HG03095 (cell line): Measurements from ENCODE around the gene EYS.
A peak's percentile ranks its signal among the peaks of the same experiment; 100 is the strongest.

Experiments used
- ATAC-seq: cut with Tn5 transposase; IDR thresholded peaks from one replicate; pipeline ENCODE4 v1.9.1; 2021; ENCODE audit warnings: moderate library complexity; ENCODE audit not compliant: unreplicated experiment

Gene EYS

DNA sequence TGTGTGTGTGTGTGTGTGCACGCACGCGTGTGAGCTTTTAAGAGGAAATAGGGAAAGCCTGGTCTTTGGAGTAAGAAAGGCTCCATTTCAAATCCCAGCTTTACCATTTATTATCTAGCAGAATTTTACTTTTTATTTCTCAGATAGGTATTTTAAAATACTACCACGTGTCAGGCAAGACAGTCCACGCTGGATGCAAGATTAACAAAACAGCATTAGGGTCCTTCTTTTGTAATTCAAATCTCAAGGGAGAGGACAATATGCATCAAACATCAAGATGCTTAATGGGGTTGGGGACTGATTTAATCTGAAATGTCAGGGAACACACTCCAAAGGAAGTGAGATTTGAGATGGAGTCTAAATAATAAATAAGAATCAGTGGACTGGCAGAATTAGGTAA, 1302.6 kb downstream of the EYS start:
- no peak for ATAC-seq

DNA sequence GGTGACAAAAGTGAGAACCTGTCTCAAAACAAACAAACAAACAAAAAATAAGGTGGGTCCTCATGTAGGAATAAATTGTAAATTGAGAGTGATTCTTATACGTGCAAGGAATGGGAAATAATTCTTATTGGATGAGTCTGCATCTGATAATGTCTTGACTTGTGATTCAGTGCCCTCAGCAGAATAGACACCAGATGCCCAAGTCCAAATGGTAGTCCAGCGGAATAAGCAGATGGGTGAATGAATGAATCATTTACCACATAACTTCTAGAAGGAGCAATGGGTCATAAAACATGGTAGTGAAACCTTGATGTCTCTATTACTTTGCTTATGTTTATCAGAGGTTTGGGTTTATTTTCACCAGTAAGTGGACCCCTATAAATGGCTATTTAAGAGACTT, 1323.7 kb downstream of the EYS start:
- no peak for ATAC-seq

GRCh38 chr6:64376394-64376793, 1330.6 kb downstream of the EYS start:
- ATAC-seq: no peak

- ATAC-seq: no peak
Observed at GRCh38 chr6:64357430-64357829, 1349.6 kb downstream of the EYS start.

GRCh38 chr6:64347411-64347810, 1359.6 kb downstream of the EYS start:
- no peak for ATAC-seq

DNA sequence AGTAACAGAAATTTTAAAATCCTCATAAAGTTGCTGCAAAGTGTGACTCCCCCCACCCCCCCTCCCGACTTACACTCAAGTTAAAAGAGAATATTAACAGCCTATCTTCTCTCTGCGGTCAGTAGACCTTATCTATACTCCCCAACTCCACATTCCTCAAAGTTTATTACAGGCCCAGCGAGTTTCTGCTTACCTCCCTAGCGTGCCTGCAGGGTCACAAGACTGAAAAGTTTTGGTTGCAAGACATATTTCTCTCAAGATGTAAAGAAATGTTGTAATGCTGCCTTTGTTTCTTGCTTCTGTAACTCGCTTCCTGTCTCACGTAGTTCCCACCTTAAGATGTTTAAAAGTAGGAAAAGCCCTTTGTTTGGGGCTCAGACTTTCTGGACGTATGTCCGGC, 1371.8 kb downstream of the EYS start:
- no peak for ATAC-seq

DNA sequence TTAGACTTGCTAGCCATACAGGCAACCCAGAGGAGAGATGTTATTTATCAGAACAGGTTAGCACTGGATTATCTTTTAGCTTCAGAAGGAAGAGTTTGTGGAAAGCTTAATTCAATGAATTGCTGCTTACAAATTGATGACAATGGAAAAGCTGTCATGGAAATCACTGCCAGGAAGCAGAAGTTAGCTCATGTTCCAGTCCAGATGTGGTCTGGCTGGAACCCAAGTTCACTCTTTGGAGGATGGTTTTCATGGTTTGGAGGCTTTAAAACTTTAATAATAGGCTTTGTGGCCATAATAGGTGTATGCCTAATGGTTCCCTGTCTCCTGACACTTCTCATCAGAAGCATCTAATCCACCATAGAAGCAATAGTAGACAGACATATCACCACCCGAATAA, 1372.4 kb downstream of the EYS start:
- ATAC-seq: no peak

GRCh38 chr6:64330694-64331307, 1376.2 kb downstream of the EYS start:
- no peak for ATAC-seq

- ATAC-seq: no peak
Observed at GRCh38 chr6:64326939-64327338, 1380.1 kb downstream of the EYS start.

DNA sequence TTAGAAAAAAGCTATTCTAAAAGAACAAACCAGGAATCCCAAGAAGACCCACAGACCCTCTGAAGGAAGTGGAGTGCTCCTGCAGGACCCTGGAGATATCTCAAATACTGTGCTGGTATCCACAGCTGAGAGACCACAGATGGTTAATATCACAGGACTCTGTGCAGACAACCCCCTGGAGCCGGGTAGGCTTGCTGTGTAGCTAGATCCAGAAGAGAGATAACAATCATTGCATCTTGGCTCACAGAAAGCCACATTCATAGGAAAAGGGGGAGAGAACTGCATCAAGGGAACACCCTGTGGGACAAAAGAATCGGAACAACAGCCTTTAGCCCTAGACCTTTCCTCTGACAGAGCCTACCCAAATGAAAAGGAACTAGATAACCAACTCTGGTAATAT, 1381.9 kb downstream of the EYS start:
- ATAC-seq: no peak

DNA sequence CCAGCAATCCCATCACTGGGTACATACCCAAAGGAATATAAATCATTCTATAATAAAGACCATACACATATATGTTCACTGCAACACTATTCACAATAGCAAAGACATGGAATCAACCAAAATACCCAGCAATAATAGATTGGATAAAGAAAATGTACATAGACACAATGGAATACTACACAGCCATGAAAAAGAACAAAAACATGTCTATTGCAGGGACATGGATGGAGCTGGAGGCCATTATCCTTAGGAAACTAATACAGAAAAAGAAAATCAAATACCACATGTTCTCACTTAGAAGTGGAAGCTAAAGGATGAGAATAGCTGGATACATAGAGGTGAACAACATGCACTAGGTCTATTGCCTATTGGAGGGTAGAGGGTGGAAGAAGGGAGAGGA, 1396.8 kb downstream of the EYS start:
- no peak for ATAC-seq

- ATAC-seq: no peak
Observed at GRCh38 chr6:64301307-64302236, 1405.5 kb downstream of the EYS start.

DNA sequence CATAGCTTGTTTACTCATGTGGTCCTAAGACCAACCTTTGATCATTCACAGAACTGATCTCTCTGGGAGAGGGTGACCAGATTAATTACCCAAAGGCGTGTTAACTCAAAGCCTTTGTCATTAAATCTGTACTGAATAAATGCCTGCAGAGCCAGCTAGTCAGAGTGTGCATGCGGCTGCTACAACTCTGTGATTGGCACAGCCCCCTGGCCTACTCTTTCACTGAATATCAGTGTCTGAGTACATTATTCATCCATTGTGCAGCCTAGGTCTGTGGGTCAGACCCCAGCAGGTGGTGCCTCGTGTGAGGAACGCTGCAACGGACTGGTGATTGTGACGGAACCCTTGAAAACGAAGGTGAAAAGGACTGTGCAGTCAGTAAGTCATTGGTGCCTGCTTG, 1407.8 kb downstream of the EYS start:
- ATAC-seq: no peak

- ATAC-seq: no peak
Observed at GRCh38 chr6:64294034-64294433, 1413.0 kb downstream of the EYS start.

- ATAC-seq: no peak
Observed at GRCh38 chr6:64293298-64293697, 1413.7 kb downstream of the EYS start.

- no peak for ATAC-seq
Observed at GRCh38 chr6:64290867-64291266, 1416.2 kb downstream of the EYS start.

DNA sequence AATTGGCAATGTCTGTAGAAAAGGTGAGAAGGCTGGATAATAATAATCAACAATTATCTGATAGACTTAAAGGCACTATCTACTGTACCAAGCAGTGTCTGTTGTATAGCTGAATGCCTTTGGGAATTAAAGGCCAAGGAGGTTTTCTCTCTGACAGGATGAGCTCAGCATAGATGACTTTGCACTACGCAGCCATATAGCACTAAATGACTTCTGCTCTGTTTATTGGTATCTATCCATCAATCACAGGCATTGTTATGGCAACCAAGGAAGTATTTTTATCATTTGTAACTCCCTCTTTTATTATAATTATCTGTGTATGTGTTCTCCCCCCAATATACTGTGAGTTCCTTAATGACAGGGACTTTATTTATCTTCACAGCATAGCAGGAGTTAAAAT, 1417.1 kb downstream of the EYS start:
- no peak for ATAC-seq

DNA sequence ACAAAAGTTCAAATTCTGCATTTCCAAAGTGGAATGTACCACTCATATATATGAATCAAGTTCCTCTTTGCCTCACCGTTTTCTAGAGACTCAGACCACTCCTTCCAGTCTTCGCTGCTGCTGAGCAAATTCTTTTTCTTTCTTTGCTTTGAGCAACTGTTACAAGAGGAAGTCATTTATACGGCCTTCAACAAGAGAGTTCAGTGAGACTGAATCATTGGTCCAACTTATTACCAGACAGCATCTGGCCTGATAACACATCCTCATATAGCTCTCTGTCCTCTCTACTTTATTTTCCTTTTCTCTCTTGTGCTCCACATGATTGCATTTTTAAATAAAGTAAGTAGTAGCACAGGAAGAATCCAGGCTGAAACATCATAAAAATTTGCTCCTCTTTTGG, 1418.7 kb downstream of the EYS start:
- ATAC-seq: no peak

- ATAC-seq: no peak
Observed at GRCh38 chr6:64281167-64281566, 1425.9 kb downstream of the EYS start.

GRCh38 chr6:64280569-64280968, 1426.5 kb downstream of the EYS start:
- ATAC-seq: no peak

DNA sequence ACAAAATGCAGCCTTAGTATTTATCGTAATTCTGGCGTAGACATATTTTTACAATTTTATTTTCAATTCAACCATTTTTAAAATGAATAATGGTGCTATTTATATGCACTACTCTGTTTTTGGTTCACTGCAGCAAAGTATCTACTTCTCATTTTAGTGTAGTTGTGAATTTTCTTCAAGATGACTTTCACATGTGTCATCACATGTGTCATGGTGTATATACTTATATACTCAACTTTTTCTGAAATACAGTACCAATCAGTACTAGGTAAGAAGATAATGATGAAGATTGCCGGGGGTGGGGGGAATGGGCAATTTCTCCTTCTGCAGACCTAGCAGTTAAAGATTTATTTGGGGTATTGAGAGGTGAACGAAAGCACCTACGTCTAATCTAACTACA, 1436.9 kb downstream of the EYS start:
- no peak for ATAC-seq

DNA sequence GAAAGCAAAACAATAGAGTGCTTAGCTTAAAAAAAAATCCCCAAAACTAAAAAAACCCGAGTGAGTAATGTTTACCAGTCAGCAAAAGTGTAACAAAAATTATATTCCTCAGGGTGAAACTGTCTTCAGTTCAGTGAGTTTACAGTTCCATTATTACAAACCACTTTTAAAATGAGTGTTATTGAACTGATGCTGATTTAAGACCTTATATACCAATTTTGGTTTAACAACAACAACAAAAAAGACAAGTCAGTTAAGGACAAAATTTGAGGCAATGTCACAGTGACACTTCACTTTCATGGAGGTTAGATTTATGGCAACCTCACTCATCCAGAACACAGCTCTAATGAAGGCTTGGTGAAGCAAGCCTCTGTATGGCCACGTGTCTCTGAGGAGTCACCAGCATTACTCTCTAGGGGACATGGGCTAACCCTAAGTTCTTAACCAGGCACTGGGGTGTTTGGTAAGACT, 1440.6 kb downstream of the EYS start:
- ATAC-seq: peak; percentile 86
